OCI-M2 (cell line): ENCODE data around the gene PHOSPHO2.
A peak's percentile ranks its signal among the peaks of the same experiment; 100 is the strongest.

ENCODE experiments used
- DNase-seq: peaks from one replicate; lab custom pipeline; 2025; ENCODE audit not compliant: unreplicated experiment; lab: John Stamatoyannopoulos, UW

The PHOSPHO2 gene

DNA sequence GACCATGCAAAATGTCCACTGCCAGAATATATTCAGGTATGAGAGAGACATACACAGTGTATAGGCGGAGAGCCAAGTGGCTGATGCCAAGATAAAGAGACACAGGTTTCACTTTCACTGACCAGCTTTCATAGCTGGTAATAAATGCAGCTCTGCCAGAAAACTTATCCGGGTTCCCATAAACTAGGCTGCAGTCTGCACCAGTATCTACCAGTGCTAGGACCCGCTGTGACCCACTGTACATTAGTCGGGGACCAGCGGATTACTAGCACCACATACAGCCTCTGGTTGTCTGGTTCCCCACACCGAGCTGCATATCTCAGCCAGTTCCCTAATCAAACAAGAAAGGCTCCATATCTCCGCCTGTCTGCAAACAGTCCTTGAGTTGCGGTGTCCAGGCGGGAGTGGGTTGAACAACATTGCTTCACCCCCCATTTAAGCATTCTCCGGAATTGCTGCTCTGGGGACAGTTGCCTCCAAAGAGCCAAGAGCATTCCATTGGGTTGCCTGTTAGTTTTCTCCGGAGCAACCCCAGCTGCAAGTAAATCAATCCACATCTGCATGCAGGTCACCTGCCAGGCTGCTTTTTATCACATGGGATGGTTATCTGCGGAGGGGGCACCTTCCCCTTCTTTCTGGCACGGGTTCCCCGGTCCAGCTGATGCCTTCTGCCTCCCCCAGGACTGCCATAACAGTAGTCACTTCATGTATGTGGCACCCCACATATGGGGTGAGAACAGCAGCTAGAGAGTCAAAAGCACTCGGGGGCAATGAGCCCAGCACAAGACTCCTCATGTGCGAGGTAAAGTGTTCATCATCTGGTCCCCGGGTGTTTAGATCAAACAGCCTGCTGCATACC, 21.3 kb downstream of the PHOSPHO2 start:
- DNase-seq, result peak; percentile 11

DNA sequence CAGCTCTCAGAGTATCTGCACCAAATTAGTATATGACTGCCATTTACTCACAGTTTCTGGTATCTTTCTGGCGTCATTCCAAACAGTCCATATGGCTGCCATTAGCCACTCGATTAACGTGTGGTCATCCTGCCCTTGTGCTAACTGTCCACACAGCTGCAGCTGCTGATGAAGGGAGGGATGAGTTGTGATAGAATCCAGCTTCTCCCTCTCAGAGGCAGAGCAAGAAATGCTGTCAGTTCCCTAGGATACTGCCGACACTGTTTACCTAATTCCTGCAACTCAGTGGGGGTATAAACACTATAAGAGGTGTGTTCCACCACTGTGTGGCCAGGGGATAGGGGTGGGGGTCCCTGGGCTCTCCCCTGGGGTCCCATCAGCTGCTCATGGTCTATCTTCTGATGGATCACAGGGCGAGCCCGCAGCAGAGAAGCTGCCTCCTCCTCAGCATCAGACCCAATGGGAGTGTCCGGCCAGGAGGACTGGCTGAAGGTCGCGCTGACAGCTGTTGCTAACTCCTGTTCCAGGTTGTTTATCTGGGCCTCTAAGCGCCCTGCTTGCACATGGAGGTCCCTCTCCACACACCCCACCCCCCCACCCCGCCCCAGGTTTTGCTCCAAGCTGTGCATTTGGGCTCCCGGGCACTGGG, 22.1 kb downstream of the PHOSPHO2 start:
- DNase-seq, result no peak

DNA sequence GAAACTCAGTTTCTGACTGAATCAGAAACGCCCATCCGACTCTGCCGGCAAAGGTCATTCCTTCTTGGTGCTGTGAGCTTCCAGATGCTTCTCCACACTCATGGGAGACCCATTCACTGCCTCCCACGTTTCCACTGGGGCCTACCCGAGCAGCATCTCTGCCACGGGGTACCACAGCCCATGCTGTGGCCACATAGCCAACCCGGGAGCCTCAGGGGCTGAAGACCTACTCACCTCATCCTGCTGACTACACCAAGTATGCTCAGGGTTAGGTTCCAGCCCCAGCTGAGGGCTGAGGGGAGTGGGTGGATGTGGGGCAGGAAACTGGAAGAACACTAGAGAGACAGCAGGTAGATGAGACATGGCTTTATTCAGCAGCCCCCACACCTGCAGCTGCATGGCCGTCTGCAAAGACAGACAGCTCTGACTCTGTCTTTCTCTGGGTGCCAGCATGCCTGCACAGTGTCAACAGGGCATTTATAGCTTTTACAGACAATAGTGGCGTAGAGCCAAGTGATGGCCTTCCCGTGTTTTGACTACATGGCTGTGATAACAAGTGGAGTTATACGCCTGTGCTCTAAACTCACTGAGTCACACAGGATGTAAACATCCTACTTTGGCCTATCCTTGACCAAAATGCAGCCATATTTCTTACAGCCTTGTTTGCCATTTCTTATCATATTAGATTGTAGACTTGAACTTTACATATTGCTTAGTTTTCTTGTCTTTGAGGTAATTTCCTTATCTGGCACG, 22.8 kb downstream of the PHOSPHO2 start:
- DNase-seq, result no peak

DNA sequence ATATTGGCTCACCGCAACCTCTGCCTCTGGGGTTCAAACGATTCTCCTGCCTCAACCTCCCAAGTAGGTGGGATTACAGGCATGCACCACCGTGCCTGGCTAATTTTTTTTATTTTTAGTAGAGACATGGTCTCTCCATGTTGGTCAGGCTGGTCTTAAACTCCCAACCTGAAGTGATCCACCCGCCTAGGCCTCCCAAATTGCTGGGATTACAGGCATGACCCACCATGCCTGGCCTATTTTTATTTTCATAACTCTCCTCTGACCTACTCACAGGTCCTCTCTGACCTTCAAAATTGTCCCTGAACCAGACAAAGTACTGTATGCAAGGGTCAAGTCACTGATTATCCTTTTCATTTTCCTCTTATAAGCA, 23.4 kb downstream of the PHOSPHO2 start:
- DNase-seq, result no peak

DNA sequence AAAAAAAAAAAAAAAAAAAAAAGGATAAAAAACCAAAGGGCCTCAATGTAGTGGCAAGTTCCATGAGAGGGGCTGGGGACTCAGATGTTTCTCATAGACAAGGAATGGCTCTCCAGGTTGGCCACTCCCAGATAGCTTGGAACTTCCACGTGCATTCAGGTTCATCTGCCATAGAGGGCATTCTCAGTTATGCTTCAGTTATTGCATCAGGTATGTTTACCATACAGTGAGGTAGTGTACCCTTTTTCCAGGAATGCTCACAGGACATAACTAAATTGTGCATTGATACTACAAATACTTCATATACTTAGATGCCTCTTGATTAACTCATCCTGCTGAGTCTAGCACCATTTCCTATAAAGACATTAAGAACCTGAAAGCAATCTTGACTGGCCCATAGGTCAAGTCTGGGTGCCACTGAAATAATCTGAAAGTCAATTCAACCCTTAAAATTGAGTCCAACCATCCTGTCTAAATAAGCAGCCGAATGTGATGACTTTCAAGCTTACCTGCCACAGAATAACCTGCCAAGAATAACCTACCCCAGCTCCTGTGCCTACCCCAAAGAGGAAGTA, 24.7 kb downstream of the PHOSPHO2 start:
- no peak for DNase-seq

DNA sequence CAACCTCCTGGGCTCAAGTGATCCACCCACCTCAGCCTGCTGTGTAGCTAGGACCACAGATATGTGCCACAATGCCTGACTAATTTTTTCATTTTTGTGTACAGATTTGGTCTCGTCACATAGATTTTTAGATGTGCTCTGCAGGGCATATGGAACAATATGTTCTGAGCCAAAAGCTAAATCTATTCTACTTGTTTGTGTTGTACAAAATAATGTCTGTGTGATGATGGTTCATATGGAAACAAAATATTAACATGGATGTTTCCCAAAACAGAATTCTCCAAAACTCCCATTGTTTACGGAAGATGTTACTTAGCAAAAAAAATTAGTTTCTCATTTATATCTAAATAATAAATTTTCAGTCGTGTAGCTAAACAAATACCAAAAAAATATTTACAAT, 26.7 kb downstream of the PHOSPHO2 start:
- no peak for DNase-seq

DNA sequence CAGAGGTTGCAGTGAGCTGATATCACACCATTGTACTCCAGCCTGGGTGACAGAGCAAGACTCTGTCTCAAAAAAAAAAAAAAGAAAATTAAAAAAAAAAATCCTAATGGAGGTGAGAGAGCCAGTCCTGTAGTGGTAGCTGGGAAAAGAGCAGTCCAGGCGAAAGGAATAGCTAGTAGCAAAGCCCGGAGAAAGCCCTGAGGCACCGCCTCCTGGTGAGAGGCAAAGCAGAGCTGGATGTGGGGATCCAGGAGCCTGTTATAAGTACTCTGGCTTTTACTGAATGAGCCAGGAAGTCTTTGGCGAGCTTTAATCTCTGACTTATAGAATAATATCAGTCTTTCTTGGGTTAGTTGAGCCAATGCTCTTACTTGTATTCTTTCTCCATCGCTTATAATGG, 32.8 kb downstream of the PHOSPHO2 start:
- no peak for DNase-seq

DNA sequence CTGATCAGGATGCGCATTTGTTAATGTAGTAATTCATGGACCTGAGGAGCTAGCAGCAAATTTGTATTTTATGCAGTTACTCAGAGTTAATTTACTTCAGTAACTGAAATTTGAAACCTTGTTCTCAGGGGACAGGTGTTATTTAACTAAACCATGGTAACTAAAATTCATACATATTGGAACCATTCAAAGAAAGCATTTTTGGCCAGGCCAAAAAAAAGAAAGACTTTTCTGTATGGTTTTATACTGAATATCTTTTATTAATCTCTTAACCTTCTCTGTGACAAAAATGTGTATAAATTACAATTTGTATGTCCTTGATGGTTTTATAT, 35.0 kb downstream of the PHOSPHO2 start:
- DNase-seq, result no peak

DNA sequence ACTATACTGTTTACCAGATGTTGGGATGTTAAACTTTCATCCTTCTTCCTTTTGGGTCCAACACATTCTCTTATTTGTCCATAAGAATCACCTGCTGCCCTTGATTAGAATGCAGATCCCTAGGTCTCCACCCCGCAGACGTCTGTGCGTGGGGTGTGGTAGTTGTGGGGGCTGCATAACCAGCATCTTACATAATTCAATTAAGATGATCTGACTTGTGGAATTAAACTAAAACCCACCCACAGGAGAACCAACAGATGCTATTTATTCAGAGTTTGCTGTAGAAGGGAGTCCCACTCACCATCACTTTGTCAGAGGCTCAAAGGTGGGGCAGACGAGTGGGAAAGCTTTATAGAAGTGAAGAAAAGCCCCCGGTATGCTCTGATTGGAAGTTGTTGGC, 37.8 kb downstream of the PHOSPHO2 start:
- no peak for DNase-seq

DNA sequence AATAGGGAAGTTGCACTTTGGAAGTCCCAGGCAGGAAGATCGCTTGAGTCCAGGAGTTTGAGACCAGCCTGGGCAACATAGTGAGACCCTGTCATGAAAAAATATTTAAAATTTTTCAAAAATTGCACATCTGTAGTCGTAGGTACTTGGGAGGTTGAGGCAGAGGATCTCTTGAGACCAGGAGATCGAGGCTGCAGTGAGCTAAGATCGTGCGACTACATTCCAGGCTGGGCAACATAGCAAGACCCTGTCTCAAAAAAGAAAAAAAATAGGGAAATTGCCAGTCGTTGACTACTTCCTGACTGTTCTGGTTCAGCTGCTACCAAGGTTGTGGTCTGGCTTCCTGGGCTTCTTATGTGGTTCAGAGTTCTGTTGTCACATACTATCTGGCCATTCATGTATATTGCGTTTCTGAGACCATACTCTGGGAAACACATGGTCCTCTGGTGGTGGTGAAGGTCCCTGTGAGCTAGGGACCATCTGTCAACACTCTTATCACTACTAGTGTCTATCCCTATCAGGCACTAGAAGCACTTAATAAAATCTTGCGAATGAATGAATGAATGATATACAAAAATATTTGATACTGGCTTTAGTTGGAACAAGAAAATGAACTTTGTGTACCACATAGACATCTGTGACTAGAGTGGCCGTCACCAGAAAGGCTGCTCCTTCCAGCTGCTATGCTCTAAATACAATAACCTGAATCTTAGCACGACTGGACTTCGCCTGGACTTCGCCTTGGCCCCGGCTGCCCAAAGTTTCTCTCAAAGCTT, 38.5 kb downstream of the PHOSPHO2 start:
- DNase-seq, result no peak

DNA sequence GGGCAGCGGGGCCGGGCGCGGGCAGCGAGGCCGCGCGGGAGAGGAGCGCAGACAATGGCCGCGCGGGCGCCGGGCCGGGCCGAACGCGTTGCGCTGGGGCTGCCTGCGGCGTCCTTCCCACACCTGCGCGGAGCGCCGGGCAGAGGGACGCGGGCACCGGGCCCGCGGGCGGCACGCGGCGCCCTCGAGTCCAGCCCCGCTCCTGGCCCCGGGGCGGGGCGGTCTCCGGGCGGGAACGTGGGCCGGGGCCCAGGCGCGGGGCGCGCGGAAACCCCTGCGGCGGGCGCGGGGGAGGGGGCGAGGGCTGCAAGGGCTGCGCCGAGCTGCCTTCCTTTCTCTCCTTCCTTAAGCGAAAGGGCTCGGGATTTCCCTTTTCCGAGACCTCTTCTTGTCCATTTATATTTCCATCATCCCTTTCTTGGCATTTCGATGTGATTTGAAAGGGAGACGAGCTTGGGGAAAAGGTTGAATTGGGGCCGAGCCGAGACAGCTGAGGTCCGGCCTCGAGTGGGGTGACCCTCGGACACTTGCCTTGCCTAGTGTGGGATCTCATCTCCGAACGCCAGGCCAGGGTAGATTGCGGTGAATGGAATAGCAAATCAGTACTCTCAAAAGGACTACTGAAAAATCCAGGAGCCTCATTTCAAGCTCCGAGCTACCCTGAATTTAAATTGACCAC, 40.0 kb downstream of the PHOSPHO2 start:
- DNase-seq, result no peak

DNA sequence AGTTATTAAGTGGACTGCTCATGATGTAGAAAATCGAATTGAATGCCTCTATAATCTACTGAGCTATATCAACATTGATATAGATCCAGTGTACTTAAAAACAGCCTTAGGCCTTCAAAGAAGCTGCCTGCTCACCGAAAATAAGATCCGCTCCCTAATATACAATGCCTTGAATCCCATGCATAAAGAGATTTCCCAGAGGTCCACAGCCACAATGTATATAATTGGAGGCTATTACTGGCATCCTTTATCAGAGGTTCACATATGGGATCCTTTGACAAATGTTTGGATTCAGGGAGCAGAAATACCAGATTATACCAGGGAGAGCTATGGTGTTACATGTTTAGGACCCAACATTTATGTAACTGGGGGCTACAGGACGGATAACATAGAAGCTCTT, 41.4 kb downstream of the PHOSPHO2 start:
- no peak for DNase-seq

DNA sequence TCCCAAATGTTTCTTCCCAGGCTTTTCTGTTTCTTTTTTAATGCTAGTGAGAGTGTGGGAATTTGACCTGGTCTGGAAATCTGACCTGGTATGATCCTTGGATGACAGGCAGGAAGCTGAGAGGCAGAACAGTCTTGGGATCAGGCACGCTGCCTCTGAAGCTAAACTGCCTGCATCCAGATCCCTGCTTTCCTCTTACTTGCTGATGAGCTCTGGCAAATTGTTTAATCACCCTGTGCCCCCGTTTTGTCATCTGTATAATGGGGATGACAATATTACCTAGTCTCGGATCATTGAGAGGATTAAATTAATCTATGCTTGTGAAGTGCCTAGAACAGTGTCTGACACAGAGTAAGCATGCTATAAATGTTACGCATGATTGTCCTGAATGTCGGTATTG, 42.6 kb downstream of the PHOSPHO2 start:
- no peak for DNase-seq

DNA sequence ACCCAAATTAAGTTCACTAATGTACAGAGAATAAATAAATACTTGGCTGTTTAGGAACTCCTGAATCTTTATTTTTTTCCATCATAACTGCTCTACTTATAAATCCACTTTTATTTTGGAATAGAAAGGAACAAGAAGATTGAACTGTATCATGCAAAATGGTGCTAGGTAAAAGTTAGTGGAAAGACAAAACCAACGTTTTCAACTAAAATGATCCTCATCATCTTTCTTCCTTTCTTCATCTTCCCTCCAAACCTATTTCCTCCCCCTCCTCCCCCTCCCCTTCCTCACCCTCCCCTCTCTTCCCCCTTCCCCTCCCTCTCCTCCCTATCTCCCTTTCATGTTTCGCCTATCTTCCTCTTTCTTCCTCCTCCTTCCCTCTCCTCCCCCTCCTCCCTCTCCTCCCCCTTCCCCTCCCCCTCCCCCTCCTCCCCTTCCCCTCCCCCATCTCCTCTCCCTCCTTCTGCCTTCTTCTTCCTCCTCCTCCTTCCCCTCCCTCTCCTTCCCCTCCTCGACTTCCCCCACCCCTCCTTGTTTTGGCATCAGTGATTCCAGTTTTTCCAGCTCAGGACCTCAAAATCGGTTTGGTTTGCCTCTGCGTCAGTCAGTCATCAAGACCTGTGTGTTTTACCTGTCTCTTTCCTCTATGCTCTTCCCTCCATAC, 44.4 kb downstream of the PHOSPHO2 start:
- no peak for DNase-seq

DNA sequence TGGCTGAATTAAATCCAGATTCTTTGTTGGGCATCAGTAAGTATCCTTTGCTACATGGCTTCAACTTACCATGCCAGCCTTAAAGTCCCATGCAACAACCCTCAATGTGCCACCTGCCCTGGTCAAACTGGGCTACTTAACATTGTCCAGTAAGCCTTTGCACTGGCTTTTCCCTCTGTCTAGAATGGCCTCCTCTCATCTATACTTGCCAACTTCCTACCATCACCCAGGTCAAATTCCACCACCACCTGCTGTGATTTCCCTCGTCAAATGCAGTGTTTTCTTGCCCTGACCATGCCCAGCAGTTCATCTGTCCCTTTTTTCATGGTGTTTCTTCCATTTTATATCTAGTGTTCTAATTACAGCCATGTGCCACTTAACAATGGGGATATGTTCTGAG, 45.1 kb downstream of the PHOSPHO2 start:
- DNase-seq, result no peak

DNA sequence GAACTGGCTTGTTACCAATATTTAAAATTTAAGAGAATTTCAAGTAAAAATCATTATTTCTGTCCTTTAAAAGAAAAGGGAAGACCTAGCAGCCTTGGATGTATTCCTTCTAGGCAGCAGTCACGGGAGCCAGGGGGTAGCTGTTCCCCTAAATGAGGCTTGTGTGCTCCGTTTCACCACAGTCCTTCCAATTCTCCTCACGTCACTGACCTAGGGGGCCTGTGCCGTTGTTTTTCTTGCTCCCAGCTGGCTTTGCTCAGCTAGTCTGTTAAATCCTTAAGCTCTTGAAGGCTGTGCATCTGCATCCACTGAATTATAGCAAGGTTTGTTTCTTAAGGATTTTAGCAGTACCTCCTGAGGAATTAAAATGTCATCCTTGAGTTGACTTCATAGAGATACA, 49.3 kb downstream of the PHOSPHO2 start:
- DNase-seq, result no peak

DNA sequence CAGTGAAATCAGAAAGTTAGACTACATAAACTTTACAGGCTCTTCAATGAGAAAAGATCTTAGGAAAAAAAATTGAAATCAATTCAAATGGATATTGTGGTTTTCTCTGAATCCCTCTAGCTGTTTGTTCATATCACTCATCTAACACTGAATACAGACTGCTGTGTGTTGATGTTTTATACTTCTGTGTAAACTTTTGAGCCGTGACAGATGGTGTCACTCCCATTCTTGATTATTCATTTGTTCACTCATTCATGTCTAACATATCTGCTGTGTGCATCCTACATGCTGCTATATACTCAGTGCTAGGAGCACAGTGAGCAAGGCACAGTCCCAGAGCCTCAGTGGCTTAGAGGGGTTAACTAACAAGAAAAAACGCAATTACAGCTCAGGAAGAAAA, 52.0 kb downstream of the PHOSPHO2 start:
- DNase-seq, result no peak

DNA sequence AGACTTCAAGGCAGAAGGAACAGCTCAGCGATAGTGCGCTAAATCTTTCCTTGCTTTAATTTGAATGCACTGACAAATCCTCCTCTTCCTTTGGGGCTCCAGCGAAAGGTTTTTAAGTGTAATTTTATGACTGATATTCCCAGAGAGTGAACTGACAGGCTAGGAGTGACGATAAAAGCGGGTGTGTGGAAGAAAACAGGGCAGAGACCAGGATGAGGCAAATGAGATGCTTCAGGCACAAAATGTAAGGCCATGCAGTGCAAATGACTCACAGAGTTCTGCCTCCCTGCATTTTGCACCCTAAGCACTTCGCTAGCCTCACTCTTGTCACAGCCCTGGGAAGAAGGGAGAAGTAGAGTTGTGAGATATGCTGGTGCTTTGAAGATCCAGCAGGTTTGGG, 54.0 kb downstream of the PHOSPHO2 start:
- DNase-seq, result no peak
